SU-DHL-6 (cell line): ENCODE data around the gene EFHD1.

Experiments used
- CTCF ChIP-seq: fragments of 200-600 bp; sonication (generic); IDR thresholded peaks from one replicate; pipeline ENCODE4 v1.5.1; 2017; ENCODE audit warnings: antibody characterized with exemption, mild to moderate bottlenecking, low read length, moderate library complexity; ENCODE audit not compliant: insufficient read depth, poor library complexity, severe bottlenecking
- EZH2phosphoT487 ChIP-seq: fragments of 200-600 bp; sonication (generic), shearing (Covaris generic); conservative IDR thresholded peaks from 2 replicates; pipeline ENCODE4 v1.6.1; 2018; ENCODE audit warnings: mild to moderate bottlenecking, antibody characterized with exemption, low read length, moderate library complexity, mixed read lengths

- TF ChIP-seq CTCF (no peak), EZH2phosphoT487 (no peak)
These were observed 63.8 kb downstream of the EFHD1 start, which contains the start of gene GIGYF2 for GRCh38 chr2:232697059-232697806.
